ENCODE results near the gene UQCC3.

DNA sequence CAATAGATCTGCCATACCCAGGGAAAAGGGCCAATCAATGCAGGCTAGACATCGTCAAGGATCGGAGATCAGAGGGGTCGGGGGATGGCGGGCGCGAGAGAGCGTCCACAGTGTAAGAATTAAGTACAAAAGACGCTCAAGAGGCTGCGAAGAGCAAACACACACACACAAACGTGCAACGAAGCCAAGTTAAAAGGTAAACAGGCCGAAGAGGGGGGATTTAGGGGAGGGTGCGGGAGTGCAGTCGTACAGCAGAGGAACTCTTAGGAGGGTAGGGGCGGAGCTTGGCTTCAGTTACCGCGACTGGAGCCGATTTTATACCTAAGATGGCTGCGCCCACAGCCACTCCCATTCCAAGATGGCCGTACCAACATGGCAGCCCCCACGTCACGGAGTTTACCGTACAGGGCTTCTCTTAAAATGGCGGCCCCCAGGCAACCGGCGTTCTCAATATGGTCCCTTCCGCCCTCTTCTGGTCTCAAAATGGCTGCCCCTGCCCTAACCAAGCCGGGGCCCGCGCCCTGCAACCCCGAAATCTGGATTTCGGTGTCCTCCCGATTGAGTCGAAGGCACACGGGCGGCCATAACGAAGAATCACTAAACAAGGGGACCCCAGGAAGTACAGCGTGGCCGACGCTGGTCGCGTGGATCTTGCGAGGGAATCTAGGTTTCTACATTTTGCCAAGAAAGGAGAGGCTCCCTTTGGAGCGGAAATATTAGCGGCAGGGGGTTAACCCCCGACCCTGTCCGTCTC lies 38.0 kb downstream of the UQCC3 start:
- no peak for TF ChIP-seq EZH2 (IDR thresholded peaks at IDR 0.05)
- TF ChIP-seq POLR2AphosphoS5 (IDR thresholded peaks at IDR 0.05; ENCODE audit: borderline replicate concordance, low read depth, low read length) = peak; percentile 69
